Effector CD8-positive, alpha-beta T cell (primary cell): ENCODE data around the gene BNC2.

Experiments
- DNase-seq: peaks from one replicate; lab custom pipeline; 2025; lab: John Stamatoyannopoulos, UW

BNC2 gene

GRCh38 chr9:16594787-16595186, 275.7 kb downstream of the BNC2 start:
- no peak for DNase-seq

GRCh38 chr9:16593746-16594145, 276.7 kb downstream of the BNC2 start:
- no peak for DNase-seq

GRCh38 chr9:16591092-16591491, 279.4 kb downstream of the BNC2 start:
- no peak for DNase-seq

GRCh38 chr9:16585591-16585990, 284.9 kb downstream of the BNC2 start:
- no peak for DNase-seq

GRCh38 chr9:16579872-16580432, 290.5 kb downstream of the BNC2 start:
- no peak for DNase-seq

GRCh38 chr9:16575986-16576245, 294.6 kb downstream of the BNC2 start:
- no peak for DNase-seq

GRCh38 chr9:16575142-16575985, 295.1 kb downstream of the BNC2 start:
- no peak for DNase-seq

GRCh38 chr9:16572005-16572734, 298.3 kb downstream of the BNC2 start:
- DNase-seq, result no peak

GRCh38 chr9:16571127-16571802, 299.2 kb downstream of the BNC2 start:
- no peak for DNase-seq

GRCh38 chr9:16563446-16563845, 307.0 kb downstream of the BNC2 start:
- no peak for DNase-seq

GRCh38 chr9:16561121-16561520, 309.3 kb downstream of the BNC2 start:
- no peak for DNase-seq

GRCh38 chr9:16559418-16560188, 310.9 kb downstream of the BNC2 start:
- no peak for DNase-seq

- DNase-seq, result no peak
These were observed 314.7 kb downstream of the BNC2 start for GRCh38 chr9:16555802-16556201.

GRCh38 chr9:16553869-16554540, 316.5 kb downstream of the BNC2 start:
- no peak for DNase-seq

GRCh38 chr9:16552252-16552651, 318.2 kb downstream of the BNC2 start:
- no peak for DNase-seq

- DNase-seq, result no peak
These were observed 318.8 kb downstream of the BNC2 start for GRCh38 chr9:16551692-16552091.

- DNase-seq, result no peak
These were observed 324.8 kb downstream of the BNC2 start for GRCh38 chr9:16545639-16546038.

GRCh38 chr9:16544842-16545241, 325.6 kb downstream of the BNC2 start:
- DNase-seq, result no peak

- no peak for DNase-seq
These were observed 326.8 kb downstream of the BNC2 start for GRCh38 chr9:16543686-16544085.

- DNase-seq, result no peak
These were observed 327.2 kb downstream of the BNC2 start for GRCh38 chr9:16543225-16543624.

- no peak for DNase-seq
These were observed 328.2 kb downstream of the BNC2 start for GRCh38 chr9:16542290-16542689.
